BLaER1 treated with 17β-estradiol and CSF1 and Interleukin-3, amounts not matched to agents 10 nM and 100 nM (cell line): ENCODE data around the gene ULK4.

Experiments used
- H3K27ac ChIP-seq, 11 experiments: shearing (Covaris generic); formaldehyde crosslinking; 2 replicates each; pipeline ENCODE4 v1.8.1; 2022
- H3K27me3 ChIP-seq, 11 experiments: shearing (Covaris generic); formaldehyde crosslinking; 2 replicates each; pipeline ENCODE4 v1.8.1; 2022
- H3K36me3 ChIP-seq, 11 experiments: shearing (Covaris generic); formaldehyde crosslinking; 2 replicates each; pipeline ENCODE4 v1.8.1; 2022
- H3K4me1 ChIP-seq, 10 experiments: shearing (Covaris generic); formaldehyde crosslinking; 2 replicates each; pipeline ENCODE4 v1.8.1; 2022
- H3K4me2 ChIP-seq, 11 experiments: shearing (Covaris generic); formaldehyde crosslinking; 2 replicates each; pipeline ENCODE4 v1.8.1; 2022
- H3K4me3 ChIP-seq, 10 experiments: shearing (Covaris generic); formaldehyde crosslinking; 2 replicates each; pipeline ENCODE4 v1.8.1; 2022
- H3K9ac ChIP-seq, 11 experiments: shearing (Covaris generic); formaldehyde crosslinking; 2 replicates each; pipeline ENCODE4 v1.8.1; 2022
- H3K9me3 ChIP-seq, 11 experiments: shearing (Covaris generic); formaldehyde crosslinking; replicated peaks in 1 of 11; 2 replicates each; pipeline ENCODE4 v1.8.1; 2022
- H4K20me1 ChIP-seq, 11 experiments: shearing (Covaris generic); formaldehyde crosslinking; 2 replicates each; pipeline ENCODE4 v1.8.1; 2022
- Cebpa-rat ChIP-seq, 11 experiments: shearing (Covaris generic); IDR thresholded peaks; 2 replicates each; pipeline ENCODE4 v1.8.1; 2022

Gene ULK4

GRCh38 chr3:41600616-41601015 lies 361.3 kb downstream of the ULK4 start:
- Histone ChIP-seq H3K9me3 (0 out of 22 replicates have a peak, but pooled peaks cover 0 to 4% (median 0%) of the 10 kb centered on the region in 11 experiments), H3K27ac (no peak overlapping the region), H3K4me2 (no peak overlapping the region), H4K20me1 (no peaks in the 10 kb centered on the region), H3K9ac (no peak overlapping the region), H3K36me3 (no peaks in the 10 kb centered on the region; a peak in 1 of 22 replicates), H3K4me1 (peaks cover 0 to 18% (median 10%) of the 10 kb centered on the region in 10 experiments; a peak in 17 of 20 replicates), H3K4me3 (no peak overlapping the region), H3K27me3 (no peaks in the 10 kb centered on the region)
- TF ChIP-seq Cebpa-rat (IDR thresholded peaks at IDR 0.05) = no peak

DNA sequence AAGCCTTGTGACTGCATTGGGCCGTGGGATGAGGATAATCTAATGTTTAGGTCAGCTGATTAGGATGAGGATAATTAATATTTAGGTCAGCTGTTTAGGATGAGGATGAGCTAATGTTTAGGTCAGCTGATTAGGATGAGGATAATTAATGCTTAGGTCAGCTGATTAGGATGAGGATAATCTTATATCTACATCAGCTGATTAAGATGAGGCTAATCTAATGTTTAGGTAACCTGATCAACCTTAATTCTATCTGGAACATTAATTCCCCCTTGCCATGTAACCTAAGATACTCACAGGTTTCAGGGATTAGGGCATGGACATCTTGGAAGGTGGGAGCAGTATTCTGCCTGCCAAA lies 362.8 kb downstream of the ULK4 start:
- no peak overlapping the region for H3K4me2 ChIP-seq
- H3K4me1 ChIP-seq = peaks cover 7 to 31% (median 21%) of the 10 kb centered on the region in 10 experiments; a peak in 19 of 20 replicates
- no peak overlapping the region for H3K9ac ChIP-seq
- H4K20me1 ChIP-seq = no peaks in the 10 kb centered on the region
- H3K27ac ChIP-seq = no peak overlapping the region
- TF ChIP-seq Cebpa-rat (IDR thresholded peaks at IDR 0.05) = no peak
- no peaks in the 10 kb centered on the region for H3K27me3 ChIP-seq
- H3K4me3 ChIP-seq = no peak overlapping the region
- H3K9me3 ChIP-seq = 0 out of 22 replicates have a peak, but pooled peaks cover 0 to 4% (median 0%) of the 10 kb centered on the region in 11 experiments
- no peaks in the 10 kb centered on the region; a peak in 1 of 22 replicates for H3K36me3 ChIP-seq

DNA sequence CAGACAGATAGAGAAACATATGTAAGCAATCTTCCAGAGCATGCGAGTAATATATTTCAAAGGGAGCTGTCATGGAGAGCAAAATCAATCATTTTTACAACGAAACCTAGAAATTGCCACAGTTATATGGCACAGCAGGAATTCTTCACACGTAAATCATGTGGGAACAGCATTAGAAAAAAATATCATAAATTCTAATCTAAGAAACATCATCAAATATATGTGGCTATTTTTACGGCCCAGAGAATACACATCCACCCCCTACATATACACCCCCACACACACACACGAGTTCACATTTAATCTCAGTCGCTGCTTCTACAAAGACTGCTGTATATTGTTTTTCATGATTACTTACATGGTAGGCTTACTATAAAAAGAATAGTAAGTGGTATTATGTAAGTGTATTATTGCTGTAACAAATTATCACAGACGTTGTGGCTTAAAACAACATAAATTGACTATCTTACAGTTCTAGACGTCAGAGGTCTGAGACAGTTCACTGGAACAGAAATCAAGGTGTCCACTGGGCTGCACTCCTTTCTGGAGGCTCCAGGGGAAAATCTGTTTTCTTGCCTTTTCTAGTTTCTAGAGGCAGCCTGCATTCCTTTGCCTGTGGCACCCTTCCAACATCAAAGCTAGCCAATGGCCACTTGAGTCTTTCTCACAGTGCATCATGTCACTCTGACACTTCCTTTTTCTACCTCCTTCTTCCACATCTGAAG lies 363.3 kb downstream of the ULK4 start:
- Histone ChIP-seq H3K9ac (no peak overlapping the region), H3K27ac (no peak overlapping the region), H3K27me3 (no peaks in the 10 kb centered on the region), H4K20me1 (no peaks in the 10 kb centered on the region), H3K9me3 (0 out of 22 replicates have a peak, but pooled peaks cover 0 to 4% (median 0%) of the 10 kb centered on the region in 11 experiments), H3K36me3 (no peaks in the 10 kb centered on the region; a peak in 1 of 22 replicates), H3K4me3 (no peak overlapping the region), H3K4me1 (peaks cover 7 to 31% (median 21%) of the 10 kb centered on the region in 10 experiments; a peak in 19 of 20 replicates), H3K4me2 (peak overlapping the region in 6 of 11 experiments; percentile 41 to 79 (median 66); a peak in 9 of 22 replicates)
- no peak for TF ChIP-seq Cebpa-rat (IDR thresholded peaks at IDR 0.05)

DNA sequence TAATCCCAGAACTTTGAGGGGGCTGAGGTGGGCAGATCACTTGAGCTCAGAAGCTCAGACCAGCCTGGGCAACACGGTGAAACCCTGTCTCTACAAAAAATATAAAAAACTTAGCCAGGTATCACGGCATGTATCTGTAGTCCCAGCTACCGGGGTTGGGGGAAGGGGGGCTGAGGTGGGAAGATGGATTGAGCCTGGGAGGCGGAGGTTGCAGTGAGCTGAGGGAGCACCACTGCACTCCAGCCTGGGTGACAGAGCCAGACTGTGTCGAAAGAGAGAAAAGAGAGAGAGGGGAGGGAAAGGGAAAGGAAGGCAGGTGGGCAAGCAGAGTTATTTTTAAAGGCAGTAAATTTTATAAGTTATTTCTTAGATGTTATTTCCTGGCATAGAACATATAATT lies 368.1 kb downstream of the ULK4 start:
- Histone ChIP-seq H3K9me3 (0 out of 22 replicates have a peak, but pooled peaks cover 0 to 2% (median 0%) of the 10 kb centered on the region in 11 experiments), H3K27ac (no peak overlapping the region), H3K9ac (no peak overlapping the region), H4K20me1 (no peaks in the 10 kb centered on the region), H3K27me3 (no peaks in the 10 kb centered on the region), H3K4me1 (peaks cover 7 to 36% (median 26%) of the 10 kb centered on the region in 10 experiments; a peak in 19 of 20 replicates), H3K4me3 (no peak overlapping the region), H3K4me2 (no peak overlapping the region), H3K36me3 (no peaks in the 10 kb centered on the region; a peak in 1 of 22 replicates)
- TF ChIP-seq Cebpa-rat (IDR thresholded peaks at IDR 0.05) = no peak

DNA sequence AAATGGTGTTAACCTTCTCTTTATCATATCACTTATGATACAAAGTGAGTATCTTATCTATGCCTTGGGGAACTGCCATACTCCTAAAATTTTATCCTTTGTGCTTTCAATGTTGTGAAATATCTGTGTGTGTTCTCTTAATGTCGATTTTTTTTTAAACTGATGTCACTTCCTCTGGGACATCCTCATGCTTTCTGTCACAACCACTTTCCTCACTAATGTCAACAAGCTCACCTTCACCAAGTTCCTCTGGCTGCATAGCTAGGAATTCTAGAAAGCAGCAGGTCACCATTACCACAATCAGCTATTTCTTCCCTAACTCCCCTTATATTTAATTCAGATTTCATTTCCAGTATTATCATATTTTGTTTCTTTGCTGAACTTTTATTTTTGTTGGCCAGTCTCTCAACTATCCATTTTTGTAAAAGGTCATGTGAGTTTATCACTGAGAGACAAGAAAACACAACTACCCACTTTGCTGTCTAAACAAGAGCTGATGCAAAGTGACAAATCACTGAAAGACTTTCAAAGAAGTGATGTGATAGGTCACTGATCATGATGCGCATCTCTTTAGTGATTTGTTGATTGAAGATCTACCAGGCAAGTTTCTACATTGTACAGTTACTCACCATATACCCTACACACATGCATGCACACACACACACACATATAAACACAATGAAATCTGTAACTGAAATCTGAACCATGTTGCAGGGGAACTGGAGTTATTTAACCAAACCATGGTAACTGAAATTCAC lies 369.0 kb downstream of the ULK4 start:
- peak overlapping the region in 3 of 11 experiments; percentile 23 to 57 (median 34); a peak in 7 of 22 replicates for H3K4me2 ChIP-seq
- no peak for TF ChIP-seq Cebpa-rat (IDR thresholded peaks at IDR 0.05)
- H3K27me3 ChIP-seq = no peaks in the 10 kb centered on the region
- no peaks in the 10 kb centered on the region for H4K20me1 ChIP-seq
- no peak overlapping the region for H3K27ac ChIP-seq
- no peak overlapping the region for H3K9ac ChIP-seq
- no peaks in the 10 kb centered on the region; a peak in 1 of 22 replicates for H3K36me3 ChIP-seq
- H3K9me3 ChIP-seq = no peaks in the 10 kb centered on the region
- no peak overlapping the region for H3K4me3 ChIP-seq
- H3K4me1 ChIP-seq = peaks cover 7 to 32% (median 23%) of the 10 kb centered on the region in 10 experiments; a peak in 19 of 20 replicates

- no peak overlapping the region for H3K4me3 ChIP-seq
- no peaks in the 10 kb centered on the region for H3K36me3 ChIP-seq
- H3K9ac ChIP-seq = no peak overlapping the region
- TF ChIP-seq Cebpa-rat (IDR thresholded peaks at IDR 0.05) = no peak
- no peak overlapping the region for H3K4me2 ChIP-seq
- 0 out of 22 replicates have a peak, but pooled peaks cover 0 to 5% (median 0%) of the 10 kb centered on the region in 11 experiments for H3K9me3 ChIP-seq
- H4K20me1 ChIP-seq = no peaks in the 10 kb centered on the region
- H3K27ac ChIP-seq = no peak overlapping the region
- H3K27me3 ChIP-seq = no peaks in the 10 kb centered on the region
- peaks cover 0 to 3% (median 0%) of the 10 kb centered on the region in 10 experiments; a peak in 1 of 20 replicates for H3K4me1 ChIP-seq
These were observed 378.9 kb downstream of the ULK4 start for GRCh38 chr3:41583014-41583413.

- no peak for TF ChIP-seq Cebpa-rat (IDR thresholded peaks at IDR 0.05)
- H3K4me2 ChIP-seq = no peak overlapping the region
- no peak overlapping the region for H3K4me3 ChIP-seq
- H3K9ac ChIP-seq = no peak overlapping the region
- H3K27me3 ChIP-seq = no peaks in the 10 kb centered on the region
- H3K9me3 ChIP-seq = 0 out of 22 replicates have a peak, but pooled peaks cover 0 to 5% (median 0%) of the 10 kb centered on the region in 11 experiments
- H3K36me3 ChIP-seq = no peaks in the 10 kb centered on the region
- H3K4me1 ChIP-seq = peaks cover 0 to 3% (median 0%) of the 10 kb centered on the region in 10 experiments; a peak in 1 of 20 replicates
- no peaks in the 10 kb centered on the region for H4K20me1 ChIP-seq
- H3K27ac ChIP-seq = no peak overlapping the region
These were observed 380.2 kb downstream of the ULK4 start for GRCh38 chr3:41581700-41582099.

- Histone ChIP-seq H3K36me3 (no peaks in the 10 kb centered on the region), H4K20me1 (no peaks in the 10 kb centered on the region), H3K4me2 (no peak overlapping the region), H3K4me1 (peaks cover 0 to 3% (median 0%) of the 10 kb centered on the region in 10 experiments; a peak in 1 of 20 replicates), H3K27ac (no peak overlapping the region), H3K4me3 (no peak overlapping the region), H3K9me3 (0 out of 22 replicates have a peak, but pooled peaks cover 0 to 5% (median 0%) of the 10 kb centered on the region in 11 experiments), H3K9ac (no peak overlapping the region), H3K27me3 (no peaks in the 10 kb centered on the region)
- no peak for TF ChIP-seq Cebpa-rat (IDR thresholded peaks at IDR 0.05)
These were observed 381.5 kb downstream of the ULK4 start for GRCh38 chr3:41580274-41580959.
